Measurements from ENCODE around the gene SMYD3. TPM values are rescaled to one million over a fixed set of nuclear protein-coding genes. Genes with fewer than 3 reads are reported as not detected.
A peak's percentile ranks its signal among the peaks of the same experiment; 100 is the strongest.

The SMYD3 gene
- total and polyA plus RNA-seq, 2 of the 4 experiments (the other 2 are of a cell fraction) = 26.5 to 37.6 TPM

- Histone ChIP-seq H3K18ac (ENCODE audit: low read depth, low read length) (peak overlapping the region; percentile 97), H3K14ac (replicated peaks; ENCODE audit: low read depth, low read length) (peak overlapping the region; percentile 100), H2BK120ac (ENCODE audit: low read depth, low read length) (peak overlapping the region; percentile 100), H3K56ac (ENCODE audit: extremely low read depth, insufficient read depth, low read length) (peak overlapping the region; percentile 80), H2BK5ac (ENCODE audit: low read depth, low read length, poor library complexity, severe bottlenecking) (peak overlapping the region; percentile 93), H3K23ac (ENCODE audit: low read depth, low read length) (peak overlapping the region; percentile 100), H4K91ac (ENCODE audit: insufficient read depth, low read depth, low read length) (peak overlapping the region; percentile 99), H4K5ac (ENCODE audit: low read depth, low read length) (peak overlapping the region; percentile 94), H4K8ac (ENCODE audit: low read depth in 2 of 2, low read length in 2 of 2) (peak overlapping the region; percentile 71 to 98), H3K27me3 (ENCODE audit: control insufficient read depth, insufficient read depth, low read length) (no peaks in the 10 kb centered on the region), H2BK20ac (ENCODE audit: low read depth, low read length) (peak overlapping the region; percentile 100), H3K4me2 (ENCODE audit: low read depth, low read length) (peak overlapping the region; percentile 79), H2AK5ac (ENCODE audit: low read depth, low read length) (peak overlapping the region; percentile 98), H3K36me3 (ENCODE audit: control insufficient read depth, insufficient read depth, low read length) (no peaks in the 10 kb centered on the region), H2AK9ac (replicated peaks; ENCODE audit: low read depth, low read length, poor library complexity) (peak overlapping the region; percentile 96), H4K20me1 (ENCODE audit: insufficient read depth, low read length) (no peaks in the 10 kb centered on the region), H2BK15ac (ENCODE audit: low read depth, low read length) (peak overlapping the region; percentile 99), H3K27ac (ENCODE audit: insufficient read depth, low read length) (peak overlapping the region; percentile 95), H3K9me3 (ENCODE audit: control insufficient read depth, insufficient read depth, low read length) (no peaks in the 10 kb centered on the region), H3K9ac (ENCODE audit: low read depth, low read length) (peak overlapping the region; percentile 75), H2AFZ (replicated peaks; ENCODE audit: low read length, poor library complexity) (peak overlapping the region; percentile 81), H3K4me1 (ENCODE audit: control insufficient read depth, insufficient read depth, low read length) (peaks cover 19% of the 10 kb centered on the region), H3K79me1 (ENCODE audit: low read depth in 1 of 2, low read length in 2 of 2) (0 out of 4 replicates have a peak, but pooled peaks cover 0 to 5% of the 10 kb centered on the region in 2 experiments), H3K4me3 (ENCODE audit: insufficient read depth, low read depth, low read length) (no peak overlapping the region), H3K9me1 (ENCODE audit: insufficient read depth, low read length) (peaks cover 11% of the 10 kb centered on the region), H3K4ac (ENCODE audit: low read depth, low read length) (peak overlapping the region; percentile 100)
- in situ Hi-C loops (cut with MboI; ENCODE audit: low sequenced_read_pairs) = no loop called here
- no TSS peak for BruUV-seq (replicated peaks)
- CTCF ChIA-PET = interaction anchor here (1.0 kb wide), 1 partner anchor 26 kb away, joined by 3 read pairs; no protein-coding TSS in a partner anchor
- peak; percentile 96 for ATAC-seq (ENCODE audit: low read depth)
- TF ChIP-seq RFX5 (IDR thresholded peaks at IDR 0.05; ENCODE audit: low read depth, low read length) (no peak), BHLHE40 (IDR thresholded peaks at IDR 0.05; ENCODE audit: low read depth, low read length) (peak; percentile 93), USF2 (IDR thresholded peaks at IDR 0.05; ENCODE audit: low read depth, low read length) (peak; percentile 85), RCOR1 (IDR thresholded peaks at IDR 0.05; ENCODE audit: insufficient replicate concordance, low read length) (peak; percentile 52), RAD21 (IDR thresholded peaks at IDR 0.05; ENCODE audit: low read length) (no peak), NFE2L2 (IDR thresholded peaks at IDR 0.05; ENCODE audit: low read depth, low read length) (0 out of 2 replicates have a peak, but pooled peaks have one; percentile 15), FOS (IDR thresholded peaks at IDR 0.05; ENCODE audit: low read depth, low read length) (peak; percentile 72; the same call in 1 of the 2 replicates), CEBPB (IDR thresholded peaks at IDR 0.05; ENCODE audit: low read depth, low read length) (peak; percentile 89), SMC3 (IDR thresholded peaks at IDR 0.05; ENCODE audit: low read depth, low read length) (no peak)
- POLR2A ChIA-PET (ENCODE audit: unreplicated experiment) = interaction anchor here (0.6 kb wide), 1 partner anchor 84 kb away, joined by 4 read pairs; no protein-coding TSS in a partner anchor
- peak; percentile 98 for DNase-seq
- intact Hi-C loops (cut with micrococcal nuclease) = loop anchor here (5.0 kb wide), 1 partner anchor 214 kb away; no protein-coding TSS in a partner anchor
- dilution Hi-C loops (cut with HindIII; ENCODE audit: low sequenced_read_pairs, unreplicated experiment) = no loop called here
- WGBS, 2 experiments (ENCODE audit: extremely low coverage in 2 of 2, insufficient read length in 1 of 2) = 40% methylated on average over 1 of the region's 3 CpGs; no CpG with 5 or more reads in 1 of the 2 experiments
Measured at GRCh38 chr1:245788269-245788668, 718.8 kb downstream of the SMYD3 start.
